Duodenal mucosa (tissue), 2 donors: ENCODE measurements around the gene ENHO.

ENCODE experiments used
- H3K27ac ChIP-seq: one replicate; pipeline ENCODE4 v1.7.0; 2013; ENCODE audit warnings: low read depth, low read length
- H3K27me3 ChIP-seq, 2 donors: one replicate each; pipeline ENCODE4 v1.7.0; 2013; ENCODE audit warnings: low read length in 2 of 2, control low read depth in 1 of 2; ENCODE audit not compliant: insufficient read depth in 2 of 2, control insufficient read depth in 1 of 2
- H3K36me3 ChIP-seq, 2 donors: one replicate each; pipeline ENCODE4 v1.7.0; 2013; ENCODE audit warnings: low read length in 2 of 2, control low read depth in 1 of 2; ENCODE audit not compliant: insufficient read depth in 2 of 2, control insufficient read depth in 1 of 2
- H3K4me1 ChIP-seq, 2 donors: one replicate each; pipeline ENCODE4 v1.7.0; 2013; ENCODE audit warnings: low read length in 2 of 2, control low read depth in 1 of 2; ENCODE audit not compliant: insufficient read depth in 2 of 2, control insufficient read depth in 1 of 2
- H3K4me3 ChIP-seq, 2 donors: one replicate each; pipeline ENCODE4 v1.7.0; 2013; ENCODE audit warnings: low read length in 2 of 2, low read depth in 1 of 2
- H3K9ac ChIP-seq, 2 donors: one replicate each; pipeline ENCODE4 v1.7.0; 2013; ENCODE audit warnings: low read length in 2 of 2, low read depth in 1 of 2
- H3K9me3 ChIP-seq, 2 donors: one replicate each; pipeline ENCODE4 v1.7.0; 2013; ENCODE audit warnings: low read length in 2 of 2, control low read depth in 1 of 2; ENCODE audit not compliant: control insufficient read depth in 1 of 2

Gene ENHO

DNA sequence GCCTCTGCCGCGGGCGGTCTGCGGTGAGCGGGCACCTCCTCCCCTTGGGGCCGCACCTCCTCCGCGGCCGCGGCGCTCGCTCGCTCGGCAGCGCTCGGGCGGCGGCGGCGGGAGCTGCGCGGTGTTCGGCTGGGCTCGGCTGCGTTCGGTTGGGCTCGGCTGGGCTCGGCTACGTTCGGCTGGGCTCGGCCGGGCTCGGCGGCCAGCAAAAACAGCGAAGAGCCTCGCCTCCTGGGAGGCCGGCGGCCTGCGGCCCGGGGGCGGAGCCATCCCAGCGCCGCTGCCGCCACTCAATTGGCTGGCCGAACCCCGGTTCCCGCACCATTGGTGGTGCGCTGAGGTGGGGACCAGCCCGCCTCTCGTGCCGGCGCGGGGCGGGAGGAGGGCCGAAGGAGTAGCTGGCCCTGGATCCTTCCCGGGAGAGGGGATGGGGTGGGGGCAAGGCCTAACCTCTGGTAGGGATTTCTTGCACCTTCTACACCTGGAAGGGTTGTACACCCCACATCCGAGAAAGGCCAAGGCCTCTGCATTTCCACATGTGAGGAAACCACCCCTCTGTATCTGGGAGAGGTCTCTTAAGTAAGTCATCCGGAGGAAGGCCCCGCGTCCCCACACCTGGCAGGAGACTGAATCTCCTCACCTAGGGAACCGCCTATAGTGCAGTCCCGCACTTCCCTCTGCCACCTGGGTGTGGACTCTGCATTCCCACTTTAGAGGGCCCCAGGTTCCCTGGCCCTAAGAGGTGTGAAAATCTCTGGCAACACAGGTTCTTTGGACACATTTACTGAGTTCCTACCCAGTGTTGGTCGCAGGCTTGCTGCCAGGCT lies at the start of gene ENHO:
ENHO (minus strand) TSS at position 20 of the 827 bp plus-strand sequence. CDS start 1,295 bp downstream, outside the sequence.
- Histone ChIP-seq H3K9me3 (no peaks in the 10 kb centered on the region), H3K27me3 (peaks cover 9 to 21% of the 10 kb centered on the region in 2 donors), H3K4me3 (peak within 1 kb of the TSS; percentile 60 to 63), H3K27ac (no peak within 1 kb of the TSS), H3K36me3 (no peaks in the 10 kb centered on the region), H3K4me1 (peaks cover 4 to 9% of the 10 kb centered on the region in 2 donors), H3K9ac (peak within 1 kb of the TSS; percentile 54 to 60)

DNA sequence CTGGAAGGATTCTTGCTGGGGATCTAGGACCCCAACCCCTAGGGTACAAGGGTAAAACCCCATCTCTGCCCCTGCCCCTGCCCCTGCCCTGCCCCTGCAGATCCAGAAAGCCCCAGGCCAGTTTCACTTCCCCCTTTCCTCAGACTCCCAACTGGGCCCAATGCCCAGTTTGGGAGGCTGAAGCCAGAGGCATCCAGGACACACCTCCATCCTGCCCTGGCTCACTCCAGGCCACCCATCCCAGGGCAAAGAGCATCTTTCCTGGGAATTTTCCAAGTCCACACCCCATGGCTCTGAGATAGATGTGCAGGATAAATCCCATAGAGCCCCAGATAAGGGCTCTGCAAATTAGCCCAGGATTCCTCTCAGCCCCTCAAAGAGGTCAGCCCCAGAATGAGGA lies 49.3 kb upstream of the ENHO start:
- H3K27ac ChIP-seq = no peak overlapping the region
- H3K4me1 ChIP-seq = peaks cover 42 to 56% of the 10 kb centered on the region in 2 donors
- peaks cover 11 to 18% of the 10 kb centered on the region in 2 donors for H3K27me3 ChIP-seq
- no peaks in the 10 kb centered on the region for H3K9me3 ChIP-seq
- no peak overlapping the region for H3K4me3 ChIP-seq
- no peaks in the 10 kb centered on the region for H3K36me3 ChIP-seq
- H3K9ac ChIP-seq = no peak overlapping the region

DNA sequence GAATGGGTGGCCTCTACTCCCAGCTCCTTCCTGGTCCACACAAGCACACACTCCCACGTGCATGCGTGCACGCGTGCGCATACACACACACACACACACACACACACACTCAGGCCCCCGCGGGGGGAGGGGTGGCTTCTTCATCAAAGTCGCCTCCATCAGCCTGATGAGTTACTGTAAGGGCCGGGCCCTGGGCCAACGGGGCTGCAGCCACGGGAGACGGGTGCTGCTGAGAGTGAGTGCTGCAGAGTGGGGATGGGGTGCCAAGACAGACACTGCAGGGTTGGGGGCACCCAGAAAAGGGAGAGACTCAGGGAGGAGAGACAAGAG lies 48.7 kb upstream of the ENHO start:
- Histone ChIP-seq H3K27ac (no peak overlapping the region), H3K4me3 (no peak overlapping the region), H3K9me3 (no peaks in the 10 kb centered on the region), H3K9ac (no peak overlapping the region), H3K27me3 (peaks cover 8 to 14% of the 10 kb centered on the region in 2 donors), H3K36me3 (no peaks in the 10 kb centered on the region), H3K4me1 (peaks cover 36 to 49% of the 10 kb centered on the region in 2 donors)

DNA sequence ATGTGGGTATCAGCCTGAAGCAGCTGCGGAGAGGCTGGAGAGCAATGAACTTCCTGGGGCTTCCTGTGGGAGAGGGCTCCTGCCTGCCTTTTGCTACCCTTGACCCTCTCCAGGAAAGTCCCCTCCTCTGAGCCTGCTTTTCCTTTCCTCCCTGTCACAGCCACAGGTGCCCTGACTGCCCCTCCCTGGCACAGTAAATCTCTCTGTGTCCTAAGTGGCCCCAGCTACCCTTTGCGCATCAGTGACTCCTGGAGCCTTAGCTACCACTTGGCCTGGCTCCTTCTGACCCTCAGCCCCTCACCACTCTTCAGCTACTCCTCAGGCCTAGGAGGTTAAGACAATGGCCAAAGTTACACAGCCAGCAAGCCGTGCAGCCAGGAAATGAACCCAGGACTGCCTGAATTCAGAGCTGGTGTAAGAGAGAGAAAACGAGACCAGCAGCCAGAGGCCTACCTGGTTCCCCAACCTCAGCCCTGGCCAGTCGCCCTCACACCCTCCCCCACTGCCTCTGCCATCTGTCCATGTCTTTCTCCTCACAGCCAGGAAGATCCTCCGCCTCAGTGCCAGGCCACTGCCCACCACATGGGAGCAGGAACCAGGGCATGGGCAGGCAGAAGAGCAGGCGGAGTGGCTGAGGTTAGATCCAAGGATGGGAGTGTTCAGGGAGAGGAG lies 48.2 kb upstream of the ENHO start:
- no peak overlapping the region for H3K27ac ChIP-seq
- peaks cover 3 to 11% of the 10 kb centered on the region in 2 donors for H3K27me3 ChIP-seq

GRCh38 chr9:34570376-34570775 lies 47.6 kb upstream of the ENHO start:
- H3K27ac ChIP-seq = no peak overlapping the region
- no peak overlapping the region for H3K9ac ChIP-seq
- no peaks in the 10 kb centered on the region for H3K9me3 ChIP-seq
- H3K27me3 ChIP-seq = peaks cover 0 to 10% of the 10 kb centered on the region in 2 donors
- H3K36me3 ChIP-seq = no peaks in the 10 kb centered on the region
- no peak overlapping the region for H3K4me3 ChIP-seq
- peaks cover 28 to 41% of the 10 kb centered on the region in 2 donors for H3K4me1 ChIP-seq

More for the DNA sequence above, 48.2 kb upstream of the ENHO start:
- H3K9ac ChIP-seq = no peak overlapping the region
- H3K4me1 ChIP-seq = peaks cover 31 to 44% of the 10 kb centered on the region in 2 donors
- H3K4me3 ChIP-seq = no peak overlapping the region
- H3K9me3 ChIP-seq = no peaks in the 10 kb centered on the region
- no peaks in the 10 kb centered on the region for H3K36me3 ChIP-seq

GRCh38 chr9:34568774-34569173 lies 46.0 kb upstream of the ENHO start:
- H3K4me3 ChIP-seq = no peak overlapping the region
- H3K27ac ChIP-seq = no peak overlapping the region
- no peaks in the 10 kb centered on the region for H3K9me3 ChIP-seq
- peaks cover 28 to 41% of the 10 kb centered on the region in 2 donors for H3K4me1 ChIP-seq
- no peak overlapping the region for H3K9ac ChIP-seq
- H3K27me3 ChIP-seq = peaks cover 0 to 10% of the 10 kb centered on the region in 2 donors
- no peaks in the 10 kb centered on the region for H3K36me3 ChIP-seq

DNA sequence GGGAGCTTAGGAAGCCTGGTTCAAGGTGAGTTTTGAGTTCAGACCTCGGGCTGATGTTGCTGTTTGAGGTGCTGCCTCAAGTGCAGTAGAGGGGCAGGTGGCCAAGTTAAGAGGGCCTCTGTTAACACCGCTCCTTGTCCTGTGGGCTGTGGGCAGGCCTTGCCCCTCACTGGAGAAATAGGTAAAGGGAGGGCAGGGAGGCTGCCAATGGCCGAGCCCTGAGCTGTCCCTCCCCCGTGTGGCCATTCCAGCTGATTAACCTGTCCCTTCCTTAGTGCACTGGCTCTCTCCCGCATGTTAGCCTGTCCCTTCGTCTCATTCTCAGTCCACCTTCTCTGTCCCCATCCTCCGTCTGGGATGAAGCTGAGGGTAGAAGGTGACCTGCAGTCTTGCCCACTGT lies 45.3 kb upstream of the ENHO start:
- Histone ChIP-seq H3K27ac (no peak overlapping the region), H3K4me3 (no peak overlapping the region), H3K36me3 (no peaks in the 10 kb centered on the region), H3K4me1 (peaks cover 25 to 34% of the 10 kb centered on the region in 2 donors), H3K9ac (no peak overlapping the region), H3K27me3 (peaks cover 0 to 10% of the 10 kb centered on the region in 2 donors), H3K9me3 (no peaks in the 10 kb centered on the region)

- Histone ChIP-seq H3K27me3 (peaks cover 0 to 10% of the 10 kb centered on the region in 2 donors), H3K9me3 (peaks cover 0 to 2% of the 10 kb centered on the region in 2 donors), H3K4me3 (no peak overlapping the region), H3K9ac (no peak overlapping the region), H3K36me3 (no peaks in the 10 kb centered on the region), H3K27ac (no peak overlapping the region), H3K4me1 (peaks cover 15 to 24% of the 10 kb centered on the region in 2 donors)
Observed at GRCh38 chr9:34566972-34567371, 44.2 kb upstream of the ENHO start.

DNA sequence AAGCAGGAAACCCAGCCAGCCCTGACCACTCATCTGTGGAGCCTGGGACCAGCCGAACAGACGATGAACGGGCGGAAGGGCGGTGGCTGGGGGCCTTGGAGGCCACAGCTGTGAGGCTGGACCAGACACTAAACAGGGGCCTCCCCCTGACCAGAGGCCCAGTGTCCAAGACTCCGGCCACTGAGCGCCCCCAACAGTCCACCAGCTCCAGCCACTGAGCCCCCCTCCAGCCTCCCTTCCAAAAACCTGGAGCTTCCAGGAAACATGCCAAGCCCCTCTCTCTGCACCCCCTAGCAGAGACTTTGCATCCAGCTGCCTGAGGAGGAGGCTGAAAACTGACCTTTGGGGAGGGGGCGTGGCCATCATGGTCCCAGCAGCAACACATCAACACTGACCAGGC lies 43.5 kb upstream of the ENHO start:
- H3K4me1 ChIP-seq = peaks cover 12 to 24% of the 10 kb centered on the region in 2 donors
- peaks cover 0 to 10% of the 10 kb centered on the region in 2 donors for H3K27me3 ChIP-seq
- H3K4me3 ChIP-seq = no peak overlapping the region
- H3K9ac ChIP-seq = no peak overlapping the region
- no peaks in the 10 kb centered on the region for H3K36me3 ChIP-seq
- no peak overlapping the region for H3K27ac ChIP-seq
- peaks cover 0 to 2% of the 10 kb centered on the region in 2 donors for H3K9me3 ChIP-seq

DNA sequence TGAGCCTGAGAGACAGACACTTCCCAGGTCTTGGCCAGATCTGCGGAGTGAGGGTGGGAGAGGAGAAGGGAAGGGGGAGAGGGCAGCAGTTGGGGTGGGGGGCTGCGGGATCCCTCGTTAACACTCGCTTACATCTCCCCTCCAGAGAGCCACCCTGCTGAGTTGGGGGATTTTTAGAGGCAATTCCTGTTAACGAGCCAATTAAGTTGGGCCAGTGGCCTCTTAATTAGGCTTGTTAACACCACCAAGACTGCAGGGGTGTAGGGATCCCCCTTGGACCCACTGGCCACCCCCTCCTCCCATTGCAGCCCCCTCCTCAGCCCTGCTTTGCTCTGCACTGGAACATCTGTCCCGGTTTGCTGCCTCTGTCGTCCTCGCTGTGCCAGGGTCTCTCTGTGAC lies 43.1 kb upstream of the ENHO start:
- no peak overlapping the region for H3K27ac ChIP-seq
- peaks cover 12 to 23% of the 10 kb centered on the region in 2 donors for H3K4me1 ChIP-seq
- peaks cover 0 to 10% of the 10 kb centered on the region in 2 donors for H3K27me3 ChIP-seq
- H3K9ac ChIP-seq = no peak overlapping the region
- H3K9me3 ChIP-seq = peaks cover 0 to 2% of the 10 kb centered on the region in 2 donors
- H3K36me3 ChIP-seq = no peaks in the 10 kb centered on the region
- H3K4me3 ChIP-seq = no peak overlapping the region
